Peyer's patch (tissue), 4 donors: ENCODE measurements around the gene ASPHD2.

ENCODE experiments used
- POLR2A ChIP-seq, 2 donors: fragments of 450-650 bp; IDR thresholded peaks; one replicate each; pipeline ENCODE4 v1.5.1; 2017; ENCODE audit warnings: antibody characterized with exemption in 2 of 2, mild to moderate bottlenecking in 2 of 2, moderate library complexity in 2 of 2
- TF ChIP-seq, protein P1 (sequence below), 6 experiments: fragments of 450-650 bp in 4 of 6; fragments of 200-600 bp in 2 of 6; sonication (generic) in 1 of 6; IDR thresholded peaks; one replicate each; pipeline ENCODE4 v1.5.1; 2017 to 2019; ENCODE audit warnings: antibody characterized with exemption in 6 of 6, mild to moderate bottlenecking in 3 of 6, moderate library complexity in 1 of 6

DNA sequence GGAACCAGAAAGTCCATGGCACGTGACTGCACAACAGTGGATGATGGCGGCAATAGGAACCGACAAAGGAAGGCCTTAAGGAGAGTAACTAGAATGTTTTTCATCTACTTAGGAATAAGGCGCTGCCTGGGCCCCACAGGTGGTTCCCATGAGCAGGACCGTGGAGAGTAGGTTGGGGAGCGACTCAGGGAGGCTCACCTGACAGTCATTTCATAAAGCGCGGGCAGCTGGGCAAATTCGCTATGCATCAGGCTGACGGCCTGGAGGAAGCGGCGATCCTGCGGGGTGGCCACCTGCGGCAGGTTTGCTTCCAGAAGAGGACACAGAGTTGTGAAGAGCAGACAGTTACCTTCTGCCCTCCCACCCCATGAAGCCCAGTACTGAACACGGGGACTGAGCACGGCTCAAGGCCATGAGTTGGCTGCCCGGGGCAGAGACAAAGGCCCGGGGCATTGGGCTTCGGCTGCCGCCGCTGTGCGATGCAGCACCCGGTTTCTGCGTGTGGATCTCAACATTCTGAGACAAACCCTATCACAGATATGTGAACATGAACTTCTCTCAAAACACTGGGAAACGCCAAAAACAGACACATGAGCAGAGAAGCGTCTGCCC, 28.7 kb downstream of the ASPHD2 start:
- TF ChIP-seq, protein P1, sequence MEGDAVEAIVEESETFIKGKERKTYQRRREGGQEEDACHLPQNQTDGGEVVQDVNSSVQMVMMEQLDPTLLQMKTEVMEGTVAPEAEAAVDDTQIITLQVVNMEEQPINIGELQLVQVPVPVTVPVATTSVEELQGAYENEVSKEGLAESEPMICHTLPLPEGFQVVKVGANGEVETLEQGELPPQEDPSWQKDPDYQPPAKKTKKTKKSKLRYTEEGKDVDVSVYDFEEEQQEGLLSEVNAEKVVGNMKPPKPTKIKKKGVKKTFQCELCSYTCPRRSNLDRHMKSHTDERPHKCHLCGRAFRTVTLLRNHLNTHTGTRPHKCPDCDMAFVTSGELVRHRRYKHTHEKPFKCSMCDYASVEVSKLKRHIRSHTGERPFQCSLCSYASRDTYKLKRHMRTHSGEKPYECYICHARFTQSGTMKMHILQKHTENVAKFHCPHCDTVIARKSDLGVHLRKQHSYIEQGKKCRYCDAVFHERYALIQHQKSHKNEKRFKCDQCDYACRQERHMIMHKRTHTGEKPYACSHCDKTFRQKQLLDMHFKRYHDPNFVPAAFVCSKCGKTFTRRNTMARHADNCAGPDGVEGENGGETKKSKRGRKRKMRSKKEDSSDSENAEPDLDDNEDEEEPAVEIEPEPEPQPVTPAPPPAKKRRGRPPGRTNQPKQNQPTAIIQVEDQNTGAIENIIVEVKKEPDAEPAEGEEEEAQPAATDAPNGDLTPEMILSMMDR (IDR thresholded peaks at IDR 0.05), result no peak
- TF ChIP-seq POLR2A (IDR thresholded peaks at IDR 0.05), result no peak
